ENCODE results near the gene MPRIP. TPM values are rescaled to one million over a fixed set of nuclear protein-coding genes. Genes with fewer than 3 reads are reported as not detected.

Gene MPRIP
- total RNA-seq, 1 donor from 2014 or later, result 102 TPM

DNA sequence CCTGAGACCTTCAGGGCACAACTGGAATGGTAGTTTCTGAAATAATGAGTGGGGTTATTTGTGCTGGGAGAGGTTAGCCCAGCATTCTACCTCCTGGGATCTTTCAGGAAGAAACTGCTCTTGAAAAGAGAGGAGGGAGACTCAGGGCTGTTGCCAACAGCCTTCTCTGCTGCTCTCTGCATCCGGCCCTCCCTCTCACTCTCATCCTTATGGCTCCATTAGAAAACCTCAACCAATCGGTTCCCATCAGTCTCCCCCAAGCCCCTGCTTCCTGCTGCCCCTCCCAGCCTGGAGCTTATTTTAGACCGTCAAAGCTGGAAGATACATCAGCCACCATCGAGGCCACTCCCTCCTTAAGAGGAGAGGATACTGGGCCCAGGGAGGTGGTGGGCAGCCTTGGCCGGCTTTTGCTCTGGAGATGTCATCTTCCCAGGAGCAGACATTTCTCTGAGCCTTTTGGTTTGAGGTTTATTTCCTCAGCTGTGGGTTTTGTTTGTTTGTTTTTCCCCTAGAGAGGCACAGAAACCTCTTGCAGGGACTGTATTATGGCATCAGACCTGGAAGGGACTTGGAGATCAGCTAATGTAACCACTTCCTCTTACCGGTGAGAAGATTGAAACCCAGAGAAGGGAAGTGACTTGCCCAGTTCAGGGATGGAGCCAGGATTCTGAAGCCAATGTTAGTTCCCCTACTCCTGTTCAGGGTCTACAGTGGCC, 2.7 kb downstream of the MPRIP start:
- DNase-seq (ENCODE audit: low read depth), result no peak
- TF ChIP-seq, protein P1, sequence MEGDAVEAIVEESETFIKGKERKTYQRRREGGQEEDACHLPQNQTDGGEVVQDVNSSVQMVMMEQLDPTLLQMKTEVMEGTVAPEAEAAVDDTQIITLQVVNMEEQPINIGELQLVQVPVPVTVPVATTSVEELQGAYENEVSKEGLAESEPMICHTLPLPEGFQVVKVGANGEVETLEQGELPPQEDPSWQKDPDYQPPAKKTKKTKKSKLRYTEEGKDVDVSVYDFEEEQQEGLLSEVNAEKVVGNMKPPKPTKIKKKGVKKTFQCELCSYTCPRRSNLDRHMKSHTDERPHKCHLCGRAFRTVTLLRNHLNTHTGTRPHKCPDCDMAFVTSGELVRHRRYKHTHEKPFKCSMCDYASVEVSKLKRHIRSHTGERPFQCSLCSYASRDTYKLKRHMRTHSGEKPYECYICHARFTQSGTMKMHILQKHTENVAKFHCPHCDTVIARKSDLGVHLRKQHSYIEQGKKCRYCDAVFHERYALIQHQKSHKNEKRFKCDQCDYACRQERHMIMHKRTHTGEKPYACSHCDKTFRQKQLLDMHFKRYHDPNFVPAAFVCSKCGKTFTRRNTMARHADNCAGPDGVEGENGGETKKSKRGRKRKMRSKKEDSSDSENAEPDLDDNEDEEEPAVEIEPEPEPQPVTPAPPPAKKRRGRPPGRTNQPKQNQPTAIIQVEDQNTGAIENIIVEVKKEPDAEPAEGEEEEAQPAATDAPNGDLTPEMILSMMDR (conservative IDR thresholded peaks at IDR 0.05; ENCODE audit: low read depth, low read length), result no peak
- H3K4me3 ChIP-seq (ENCODE audit: low read depth, low read length), result peak overlapping the region; percentile 91

DNA sequence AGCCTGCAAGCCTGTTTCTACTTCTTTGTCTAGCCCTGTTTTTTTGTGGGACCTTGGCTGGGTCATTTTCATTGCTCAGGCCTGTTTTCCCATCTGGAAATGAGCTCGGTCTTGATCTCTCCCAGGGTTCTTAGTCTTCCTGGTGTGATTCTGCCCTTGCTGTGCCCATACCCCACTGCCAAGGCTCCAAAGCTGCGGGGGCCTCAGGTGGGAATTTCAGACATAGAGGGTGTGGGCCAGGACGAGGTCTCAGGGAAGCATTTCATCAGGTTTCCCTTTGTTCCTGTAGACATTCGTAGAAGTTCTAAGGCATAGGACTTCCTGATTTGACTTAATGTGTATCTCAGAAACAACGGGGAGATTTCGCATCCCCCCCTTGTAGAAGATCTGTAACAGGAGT, 5.8 kb downstream of the MPRIP start:
- no peak overlapping the region for H3K4me3 ChIP-seq (ENCODE audit: low read depth, low read length)
- TF ChIP-seq, protein P1 (conservative IDR thresholded peaks at IDR 0.05; ENCODE audit: low read depth, low read length), result no peak
- no peak for DNase-seq (ENCODE audit: low read depth)

DNA sequence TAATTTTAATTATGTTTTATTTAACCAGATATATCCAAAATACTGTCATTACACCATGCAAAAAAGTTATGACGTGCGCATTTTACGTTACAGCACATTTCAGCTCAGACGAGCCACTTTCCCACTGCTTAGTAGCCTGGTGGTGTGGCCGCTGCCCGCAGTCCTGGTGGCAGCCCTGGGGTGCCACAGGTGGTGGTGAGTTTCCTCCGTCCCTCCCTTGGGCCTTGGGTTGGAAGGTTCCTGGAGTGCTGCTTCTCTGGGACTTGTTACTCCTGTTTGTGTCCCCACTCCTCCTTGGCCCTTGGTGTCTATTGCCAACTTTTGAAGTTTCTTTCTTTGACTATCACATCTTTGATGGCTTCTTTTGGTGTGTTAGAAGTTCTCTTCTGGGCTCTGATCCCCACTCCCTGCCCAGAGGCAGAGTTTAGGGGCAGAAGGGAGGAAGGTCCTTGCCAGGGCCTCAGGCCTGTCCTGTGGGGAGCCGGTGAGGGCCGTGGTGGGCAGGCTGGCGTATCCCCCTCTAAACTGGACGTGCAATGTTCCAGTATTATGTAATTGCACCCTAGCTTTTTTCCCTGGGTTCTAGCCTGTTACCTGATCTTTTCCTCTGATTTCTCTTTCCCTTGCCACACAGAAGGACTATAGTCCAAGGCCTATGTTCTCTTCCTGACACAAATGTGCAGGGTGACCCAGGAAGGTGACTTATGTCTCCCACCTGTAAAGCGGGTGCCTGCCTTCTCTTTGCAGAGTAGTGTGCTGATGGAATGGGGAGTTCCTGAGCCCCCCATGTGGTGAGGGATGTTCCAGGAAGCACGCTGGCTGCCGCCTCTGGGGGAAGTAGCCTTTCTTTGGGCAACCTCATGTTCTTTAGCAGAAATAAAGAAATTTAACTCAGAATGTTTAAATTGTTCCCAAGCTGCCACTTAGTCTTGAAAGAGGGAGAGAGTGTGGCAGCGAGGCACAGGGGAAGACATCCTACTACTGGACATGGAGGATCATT, 8.4 kb downstream of the MPRIP start:
- no peak for DNase-seq (ENCODE audit: low read depth)
- TF ChIP-seq, protein P1 (conservative IDR thresholded peaks at IDR 0.05; ENCODE audit: low read depth, low read length), result no peak
- no peak overlapping the region for H3K4me3 ChIP-seq (ENCODE audit: low read depth, low read length)

DNA sequence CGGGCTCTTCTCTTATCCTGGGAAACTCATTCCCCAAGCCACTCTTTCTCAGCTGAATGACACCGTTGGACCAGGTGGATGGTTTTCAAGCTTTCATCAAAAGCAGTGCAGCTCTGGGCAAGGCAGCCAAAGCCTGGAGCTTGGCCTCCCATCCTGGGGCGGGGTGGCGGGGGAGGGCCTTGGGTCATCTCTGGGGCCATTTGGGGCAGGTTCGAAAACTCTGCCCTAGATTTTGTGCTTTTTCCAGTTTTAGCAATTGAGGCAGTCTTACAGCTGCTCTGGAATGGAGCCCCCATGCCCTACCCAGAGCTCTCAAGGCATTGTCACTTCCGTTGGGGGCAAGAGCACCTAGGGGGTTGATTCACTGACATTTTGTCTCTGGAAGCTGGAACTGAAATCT, 9.1 kb downstream of the MPRIP start:
- DNase-seq (ENCODE audit: low read depth), result no peak
- no peak overlapping the region for H3K4me3 ChIP-seq (ENCODE audit: low read depth, low read length)
- TF ChIP-seq, protein P1 (conservative IDR thresholded peaks at IDR 0.05; ENCODE audit: low read depth, low read length), result no peak

DNA sequence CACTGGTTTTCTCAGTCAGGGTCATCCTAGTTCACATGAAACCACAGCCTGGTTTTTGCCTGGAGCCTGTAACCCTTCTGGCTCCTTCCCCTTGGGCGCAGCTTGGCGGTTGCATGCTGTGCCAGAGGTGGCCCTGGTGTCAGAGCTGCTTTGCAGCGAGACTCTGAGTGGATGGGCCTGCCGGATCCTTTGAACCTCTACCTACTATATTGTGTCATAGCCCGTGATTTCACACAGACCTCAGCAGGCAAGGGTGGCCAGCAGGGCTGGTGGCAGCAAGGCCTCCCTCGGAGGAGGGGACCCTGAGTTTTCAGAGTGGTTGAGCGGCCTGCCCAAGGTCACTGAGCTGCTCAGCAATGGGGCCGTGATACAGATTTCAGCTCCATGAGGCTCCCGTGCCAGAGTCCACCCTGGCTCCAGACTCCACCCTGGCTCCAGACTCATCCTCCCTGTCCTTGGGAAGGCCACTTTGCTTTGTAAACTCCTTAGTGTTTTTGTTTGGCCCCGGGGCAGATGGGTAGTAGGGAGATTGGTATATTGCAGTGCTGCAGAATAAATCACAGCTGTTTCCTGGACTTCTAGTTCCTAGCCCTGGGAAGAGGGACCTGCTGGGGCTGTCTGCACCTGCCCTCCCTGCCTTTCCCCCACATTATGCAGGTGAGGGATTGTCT, 9.7 kb downstream of the MPRIP start:
- H3K4me3 ChIP-seq (ENCODE audit: low read depth, low read length), result no peak overlapping the region
- DNase-seq (ENCODE audit: low read depth), result no peak
- TF ChIP-seq, protein P1 (conservative IDR thresholded peaks at IDR 0.05; ENCODE audit: low read depth, low read length), result no peak

DNA sequence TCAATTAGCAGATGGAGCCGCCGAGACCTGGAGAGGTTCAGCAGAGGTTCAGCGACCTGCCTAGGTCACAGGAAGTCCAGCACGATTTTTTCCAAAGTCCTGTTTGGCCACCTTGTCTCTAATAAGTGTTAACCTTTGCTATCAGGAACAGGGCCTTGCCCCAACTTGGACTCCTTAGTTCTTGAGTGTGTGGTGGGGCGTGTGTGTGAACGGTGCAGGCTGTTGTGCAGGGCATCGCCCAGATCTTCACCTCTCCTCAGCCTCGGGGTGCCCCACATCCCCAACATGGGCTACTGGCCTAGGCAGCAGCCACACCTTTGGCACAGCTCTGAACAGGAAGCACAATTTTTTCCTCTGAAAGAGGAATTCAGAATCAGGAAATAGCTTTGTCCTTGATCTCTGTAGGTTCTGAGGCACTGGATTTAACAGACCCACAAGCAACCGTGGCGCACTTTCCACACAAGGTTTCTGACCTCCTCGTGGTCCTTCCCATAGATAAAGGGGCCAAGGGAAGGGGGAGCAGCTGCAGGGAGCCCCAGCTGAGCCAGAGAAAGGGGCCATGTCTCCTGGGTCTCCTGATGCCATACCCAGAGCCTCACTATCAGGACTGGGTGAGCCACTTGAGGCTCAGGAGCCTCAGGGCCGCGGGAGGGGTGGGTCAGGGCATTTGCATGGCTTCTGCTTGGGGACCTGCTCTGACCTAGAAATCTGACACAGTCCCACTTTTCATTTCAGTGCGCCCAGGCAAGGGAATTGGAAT, 10.4 kb downstream of the MPRIP start:
- H3K4me3 ChIP-seq (ENCODE audit: low read depth, low read length), result no peak overlapping the region
- DNase-seq (ENCODE audit: low read depth), result no peak
- TF ChIP-seq, protein P1 (conservative IDR thresholded peaks at IDR 0.05; ENCODE audit: low read depth, low read length), result no peak

Measured in epithelial cell of proximal tubule (primary cell).